Peyer's patch (tissue), 4 donors: ENCODE data around the gene KLC1. TPM values are rescaled to one million over a fixed set of nuclear protein-coding genes. Genes with fewer than 3 reads are reported as not detected.
A peak's percentile ranks its signal among the peaks of the same experiment; 100 is the strongest.
"Not testable (repeated sequence)": the region's sequence is repeated elsewhere in the genome, so short reads cannot be mapped to it uniquely, and the experiment has no call there.

Experiments
- DNase-seq, 3 donors: peaks; one replicate each; pipeline ENCODE4 v3.0.0-alpha.2; 2017 to 2019
- H3K27ac ChIP-seq, 4 donors: fragments of 200-600 bp; sonication (generic); one replicate each; pipeline ENCODE4 v1.5.1; 2016 to 2019
- H3K27me3 ChIP-seq, 2 donors: fragments of 200-600 bp; sonication (generic); one replicate each; pipeline ENCODE4 v1.5.1; 2019
- H3K36me3 ChIP-seq, 3 donors: fragments of 200-600 bp; sonication (generic); one replicate each; pipeline ENCODE4 v1.5.1; 2016 to 2019
- H3K4me1 ChIP-seq, 4 donors: fragments of 200-600 bp; sonication (generic); one replicate each; pipeline ENCODE4 v1.5.1; 2016 to 2019
- H3K4me3 ChIP-seq, 4 donors: fragments of 200-600 bp; sonication (generic); 1 replicate in 3 of 4; 2 replicates in 1 of 4; pipeline ENCODE4 v1.5.1; 2016 to 2019; ENCODE audit warnings: mild to moderate bottlenecking in 1 of 4
- H3K9me3 ChIP-seq, 4 donors: fragments of 200-600 bp; sonication (generic); one replicate each; pipeline ENCODE4 v1.5.1; 2016 to 2019; ENCODE audit warnings: mild to moderate bottlenecking in 1 of 4
- CTCF ChIP-seq, 6 experiments: fragments of 450-650 bp in 4 of 6; fragments of 200-600 bp in 2 of 6; sonication (generic) in 1 of 6; IDR thresholded peaks; one replicate each; pipeline ENCODE4 v1.5.1; 2017 to 2019; ENCODE audit warnings: antibody characterized with exemption in 6 of 6, mild to moderate bottlenecking in 3 of 6, moderate library complexity in 1 of 6
- POLR2A ChIP-seq, 2 donors: fragments of 450-650 bp; IDR thresholded peaks; one replicate each; pipeline ENCODE4 v1.5.1; 2017; ENCODE audit warnings: antibody characterized with exemption in 2 of 2, mild to moderate bottlenecking in 2 of 2, moderate library complexity in 2 of 2
- total RNA-seq, 4 donors: library from RNA; depleted of rRNA; stranded (reverse); fragments of >200 nt; gene quantifications; one replicate each; pipeline ENCODE4 v1.1.0, GENCODE V29; 2016

KLC1 gene
- total RNA-seq, 4 donors from 2014 or later, result 125 to 361 (median 270) TPM

- Histone ChIP-seq H3K27me3 (no peaks in the 10 kb centered on the region), H3K4me1 (peaks cover 0 to 3% (median 0%) of the 10 kb centered on the region in 4 donors), H3K9me3 (no peaks in the 10 kb centered on the region), H3K36me3 (peaks cover 0 to 81% (median 0%) of the 10 kb centered on the region in 3 donors), H3K27ac (no peak overlapping the region), H3K4me3 (no peak overlapping the region)
- DNase-seq, result no peak
- TF ChIP-seq CTCF (IDR thresholded peaks at IDR 0.05), result no peak
- no peak for TF ChIP-seq POLR2A (IDR thresholded peaks at IDR 0.05)
Observed at GRCh38 chr14:103686831-103687485, 57.9 kb downstream of the KLC1 start.

- no peak overlapping the region for H3K27ac ChIP-seq
- peaks cover 0 to 84% (median 0%) of the 10 kb centered on the region in 3 donors for H3K36me3 ChIP-seq
- peaks cover 0 to 7% (median 0%) of the 10 kb centered on the region in 4 donors for H3K4me1 ChIP-seq
- no peak overlapping the region for H3K4me3 ChIP-seq
- TF ChIP-seq CTCF (IDR thresholded peaks at IDR 0.05) (no peak), POLR2A (IDR thresholded peaks at IDR 0.05) (no peak)
- no peak for DNase-seq
- H3K9me3 ChIP-seq, result no peaks in the 10 kb centered on the region
- H3K27me3 ChIP-seq, result no peaks in the 10 kb centered on the region
Observed at GRCh38 chr14:103687712-103688111, 58.7 kb downstream of the KLC1 start.

GRCh38 chr14:103688441-103688840, 59.4 kb downstream of the KLC1 start:
- no peak overlapping the region for H3K4me3 ChIP-seq
- peaks cover 0 to 84% (median 0%) of the 10 kb centered on the region in 3 donors for H3K36me3 ChIP-seq
- TF ChIP-seq POLR2A (IDR thresholded peaks at IDR 0.05), result no peak
- no peak for TF ChIP-seq CTCF (IDR thresholded peaks at IDR 0.05)
- H3K4me1 ChIP-seq, result peaks cover 0 to 7% (median 0%) of the 10 kb centered on the region in 4 donors
- no peak for DNase-seq
- H3K27ac ChIP-seq, result peak overlapping the region in 1 of 4 donors; percentile 65
- H3K9me3 ChIP-seq, result no peaks in the 10 kb centered on the region
- H3K27me3 ChIP-seq, result no peaks in the 10 kb centered on the region

GRCh38 chr14:103688906-103689902, 60.2 kb downstream of the KLC1 start:
- Histone ChIP-seq H3K27me3 (no peaks in the 10 kb centered on the region), H3K4me3 (peak overlapping the region in 1 of 4 donors; percentile 4), H3K4me1 (peaks cover 0 to 7% (median 0%) of the 10 kb centered on the region in 4 donors), H3K36me3 (peaks cover 0 to 84% (median 0%) of the 10 kb centered on the region in 3 donors), H3K9me3 (no peaks in the 10 kb centered on the region), H3K27ac (peak overlapping the region in 1 of 4 donors; percentile 65)
- peak in 2 of 3 donors; percentile 70 to 74 for DNase-seq
- TF ChIP-seq POLR2A (IDR thresholded peaks at IDR 0.05), result no peak
- TF ChIP-seq CTCF (IDR thresholded peaks at IDR 0.05), result no peak

- Histone ChIP-seq H3K27me3 (no peaks in the 10 kb centered on the region), H3K36me3 (peaks cover 0 to 84% (median 0%) of the 10 kb centered on the region in 3 donors), H3K27ac (peak overlapping the region in 1 of 4 donors; percentile 65), H3K4me1 (peaks cover 0 to 7% (median 0%) of the 10 kb centered on the region in 4 donors), H3K9me3 (no peaks in the 10 kb centered on the region), H3K4me3 (no peak overlapping the region)
- TF ChIP-seq CTCF (IDR thresholded peaks at IDR 0.05), result no peak
- TF ChIP-seq POLR2A (IDR thresholded peaks at IDR 0.05), result no peak
- no peak for DNase-seq
Observed at GRCh38 chr14:103690332-103690731, 61.3 kb downstream of the KLC1 start.

- H3K36me3 ChIP-seq, result peaks cover 0 to 79% (median 0%) of the 10 kb centered on the region in 3 donors
- not testable (repeated sequence) for H3K27me3 ChIP-seq
Observed at GRCh38 chr14:103691655-103692054, 62.6 kb downstream of the KLC1 start.

More at GRCh38 chr14:103691655-103692054, 62.6 kb downstream of the KLC1 start:
- Histone ChIP-seq H3K4me1 (peaks cover 0 to 11% (median 3%) of the 10 kb centered on the region in 4 donors), H3K27ac (peak overlapping the region in 1 of 4 donors; percentile 66)
- H3K9me3 ChIP-seq, H3K4me3 ChIP-seq: not testable (repeated sequence)
- DNase-seq, result peak in 2 of 3 donors; percentile 74 to 78
